WTC11 (cell line): Measurements from ENCODE around the gene EYS. TPM values are rescaled to one million over a fixed set of nuclear protein-coding genes. Genes with fewer than 3 reads are reported as not detected.

ENCODE experiments used
- ATAC-seq: fragments of 200-7000 bp; cut with Tn5 transposase; 2 replicates; pipeline ENCODE4 v1.10.0; 2021; ENCODE audit warnings: mild to moderate bottlenecking, moderate library complexity
- CTCF ChIA-PET: fragments of 300-600 bp; sonication (Branson Sonifier 250); formaldehyde crosslinking; loops from one replicate; lab custom pipeline; 2021; ENCODE audit warnings: antibody characterized with exemption; lab: Charles Lee
- POLR2A ChIA-PET: fragments of 350-600 bp; sonication (Branson Sonifier 250); formaldehyde crosslinking; loops from one replicate; lab custom pipeline; 2021; ENCODE audit warnings: antibody characterized with exemption; lab: Charles Lee
- DNase-seq: peaks from one replicate; pipeline ENCODE4 v3.0.0; 2021; ENCODE audit warnings: low spot score
- H3K27ac Mint-ChIP-seq: 2 replicates; pipeline ENCODE4 v1.8.0; 2021; ENCODE audit warnings: mixed read lengths
- H3K27me3 Mint-ChIP-seq: 2 replicates; pipeline ENCODE4 v1.8.0; 2021; ENCODE audit warnings: low read depth, mild to moderate bottlenecking, moderate library complexity, mixed read lengths
- H3K36me3 Mint-ChIP-seq: 2 replicates; pipeline ENCODE4 v1.8.0; 2021; ENCODE audit warnings: mixed read lengths
- H3K4me1 Mint-ChIP-seq: 2 replicates; pipeline ENCODE4 v1.8.0; 2022; ENCODE audit warnings: mixed read lengths
- H3K4me3 Mint-ChIP-seq: 2 replicates; pipeline ENCODE4 v1.8.0; 2021; ENCODE audit warnings: mild to moderate bottlenecking, moderate library complexity, mixed read lengths
- H3K9me3 Mint-ChIP-seq: 2 replicates; pipeline ENCODE4 v1.8.0; 2021; ENCODE audit warnings: mixed read lengths
- CREM ChIP-seq: sonication (generic); formaldehyde crosslinking; IDR thresholded peaks from 2 replicates; pipeline ENCODE4 v1.8.1; 2022; ENCODE audit warnings: mild to moderate bottlenecking, missing genetic modification reagents, moderate library complexity
- ETV6 ChIP-seq: sonication (generic); formaldehyde crosslinking; IDR thresholded peaks from 2 replicates; pipeline ENCODE4 v1.8.1; 2022; ENCODE audit warnings: mild to moderate bottlenecking, missing genetic modification reagents
- GABPB1 ChIP-seq: sonication (generic); formaldehyde crosslinking; IDR thresholded peaks from 2 replicates; pipeline ENCODE4 v1.8.1; 2023; ENCODE audit warnings: mild to moderate bottlenecking, missing genetic modification reagents
- HMGA2 ChIP-seq: fragments of 250-450 bp; sonication (Bioruptor Pico); IDR thresholded peaks from 2 replicates; pipeline ENCODE4 v1.4.0; 2021; ENCODE audit warnings: mild to moderate bottlenecking, moderate library complexity
- JAZF1 ChIP-seq: fragments of 250-450 bp; sonication (Bioruptor Pico); IDR thresholded peaks from 2 replicates; pipeline ENCODE4 v1.9.0; 2021; ENCODE audit warnings: moderate library complexity, mild to moderate bottlenecking, inconsistent platforms
- MYBL2 ChIP-seq: sonication (generic); formaldehyde crosslinking; IDR thresholded peaks from 2 replicates; pipeline ENCODE4 v1.8.1; 2023; ENCODE audit warnings: mild to moderate bottlenecking, moderate library complexity, missing genetic modification reagents
- OVOL2 ChIP-seq: fragments of 250-450 bp; sonication (Bioruptor Pico); IDR thresholded peaks from 2 replicates; pipeline ENCODE4 v1.9.0; 2021; ENCODE audit warnings: mild to moderate bottlenecking, borderline replicate concordance
- SMAD4 ChIP-seq: sonication (generic); formaldehyde crosslinking; IDR thresholded peaks from 2 replicates; pipeline ENCODE4 v1.8.0; 2022; ENCODE audit warnings: mild to moderate bottlenecking, missing genetic modification reagents
- SP1 ChIP-seq: sonication (generic); formaldehyde crosslinking; conservative IDR thresholded peaks from 2 replicates; pipeline ENCODE4 v1.8.1; 2022; ENCODE audit warnings: missing genetic modification reagents
- TEAD1 ChIP-seq: sonication (generic); formaldehyde crosslinking; IDR thresholded peaks from 2 replicates; pipeline ENCODE4 v1.8.0; 2022; ENCODE audit warnings: mild to moderate bottlenecking, missing genetic modification reagents
- TEAD4 ChIP-seq: sonication (generic); formaldehyde crosslinking; IDR thresholded peaks from 2 replicates; pipeline ENCODE4 v1.8.0; 2022; ENCODE audit warnings: mild to moderate bottlenecking, missing genetic modification reagents
- ZNF232 ChIP-seq: sonication (generic); formaldehyde crosslinking; IDR thresholded peaks from 2 replicates; pipeline ENCODE4 v1.8.0; 2022; ENCODE audit warnings: mild to moderate bottlenecking, missing genetic modification reagents
- ZNF671 ChIP-seq: fragments of 250-450 bp; sonication (Bioruptor Pico); IDR thresholded peaks from 2 replicates; pipeline ENCODE4 v1.8.0; 2021; ENCODE audit warnings: mild to moderate bottlenecking
- total RNA-seq: library from RNA; stranded (reverse); gene quantifications from 3 replicates; pipeline ENCODE4 v1.2.3, GENCODE V29; 2021
- TF ChIP-seq, protein P1 (sequence below): sonication (generic); formaldehyde crosslinking; IDR thresholded peaks from 2 replicates; pipeline ENCODE4 v1.8.1; 2022; ENCODE audit warnings: missing genetic modification reagents, borderline replicate concordance
- TF ChIP-seq, protein P2 (sequence below): sonication (generic); formaldehyde crosslinking; IDR thresholded peaks from 2 replicates; pipeline ENCODE4 v1.8.0; 2022; ENCODE audit warnings: mild to moderate bottlenecking, missing genetic modification reagents
- TF ChIP-seq, protein P3 (sequence below): sonication (generic); formaldehyde crosslinking; IDR thresholded peaks from 2 replicates; pipeline ENCODE4 v1.8.0; 2023; ENCODE audit warnings: mild to moderate bottlenecking, missing genetic modification reagents
- TF ChIP-seq, protein P4 (sequence below): fragments of 250-450 bp; sonication (Bioruptor Pico); IDR thresholded peaks from 2 replicates; pipeline ENCODE4 v1.9.0; 2021; ENCODE audit warnings: mild to moderate bottlenecking
- TF ChIP-seq, protein P5 (sequence below): sonication (generic); formaldehyde crosslinking; IDR thresholded peaks from 2 replicates; pipeline ENCODE4 v1.8.1; 2022; ENCODE audit warnings: mild to moderate bottlenecking, missing genetic modification reagents, moderate library complexity, borderline replicate concordance
- TF ChIP-seq, protein P6 (sequence below): sonication (generic); formaldehyde crosslinking; IDR thresholded peaks from 2 replicates; pipeline ENCODE4 v1.8.1; 2022; ENCODE audit warnings: mild to moderate bottlenecking, moderate library complexity, missing genetic modification reagents

The EYS gene
- total RNA-seq, 1 experiment from 2014 or later = not detected

DNA sequence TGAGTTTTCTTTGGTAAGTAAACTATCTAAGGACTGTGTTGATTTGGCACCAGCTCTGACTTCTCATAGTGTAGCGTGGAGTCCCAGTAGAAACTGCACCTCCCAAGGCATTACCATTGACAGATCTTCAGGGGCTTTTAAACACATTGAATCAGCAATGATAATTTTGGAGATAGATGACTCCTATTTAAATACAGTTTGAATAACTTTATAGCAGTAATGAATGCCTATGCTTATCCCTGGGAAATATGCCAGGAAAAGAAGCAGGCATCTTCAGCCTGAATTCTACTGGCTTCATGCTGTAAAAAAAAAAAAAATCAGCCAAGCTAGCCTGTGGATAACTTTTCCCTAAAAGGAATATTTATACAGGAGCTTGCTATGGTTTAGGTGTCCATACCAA lies 895.9 kb downstream of the EYS start (continued):
- TF ChIP-seq, protein P1, sequence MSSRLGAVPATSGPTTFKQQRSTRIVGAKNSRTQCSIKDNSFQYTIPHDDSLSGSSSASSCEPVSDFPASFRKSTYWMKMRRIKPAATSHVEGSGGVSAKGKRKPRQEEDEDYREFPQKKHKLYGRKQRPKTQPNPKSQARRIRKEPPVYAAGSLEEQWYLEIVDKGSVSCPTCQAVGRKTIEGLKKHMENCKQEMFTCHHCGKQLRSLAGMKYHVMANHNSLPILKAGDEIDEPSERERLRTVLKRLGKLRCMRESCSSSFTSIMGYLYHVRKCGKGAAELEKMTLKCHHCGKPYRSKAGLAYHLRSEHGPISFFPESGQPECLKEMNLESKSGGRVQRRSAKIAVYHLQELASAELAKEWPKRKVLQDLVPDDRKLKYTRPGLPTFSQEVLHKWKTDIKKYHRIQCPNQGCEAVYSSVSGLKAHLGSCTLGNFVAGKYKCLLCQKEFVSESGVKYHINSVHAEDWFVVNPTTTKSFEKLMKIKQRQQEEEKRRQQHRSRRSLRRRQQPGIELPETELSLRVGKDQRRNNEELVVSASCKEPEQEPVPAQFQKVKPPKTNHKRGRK (CRISPR knock-in tag) = no peak
- no peak for TF ChIP-seq OVOL2
- no peak for TF ChIP-seq SMAD4 (CRISPR knock-in tag)
- TF ChIP-seq, protein P2, sequence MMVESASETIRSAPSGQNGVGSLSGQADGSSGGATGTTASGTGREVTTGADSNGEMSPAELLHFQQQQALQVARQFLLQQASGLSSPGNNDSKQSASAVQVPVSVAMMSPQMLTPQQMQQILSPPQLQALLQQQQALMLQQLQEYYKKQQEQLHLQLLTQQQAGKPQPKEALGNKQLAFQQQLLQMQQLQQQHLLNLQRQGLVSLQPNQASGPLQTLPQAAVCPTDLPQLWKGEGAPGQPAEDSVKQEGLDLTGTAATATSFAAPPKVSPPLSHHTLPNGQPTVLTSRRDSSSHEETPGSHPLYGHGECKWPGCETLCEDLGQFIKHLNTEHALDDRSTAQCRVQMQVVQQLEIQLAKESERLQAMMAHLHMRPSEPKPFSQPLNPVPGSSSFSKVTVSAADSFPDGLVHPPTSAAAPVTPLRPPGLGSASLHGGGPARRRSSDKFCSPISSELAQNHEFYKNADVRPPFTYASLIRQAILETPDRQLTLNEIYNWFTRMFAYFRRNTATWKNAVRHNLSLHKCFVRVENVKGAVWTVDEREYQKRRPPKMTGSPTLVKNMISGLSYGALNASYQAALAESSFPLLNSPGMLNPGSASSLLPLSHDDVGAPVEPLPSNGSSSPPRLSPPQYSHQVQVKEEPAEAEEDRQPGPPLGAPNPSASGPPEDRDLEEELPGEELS = no peak
- TF ChIP-seq, protein P3, sequence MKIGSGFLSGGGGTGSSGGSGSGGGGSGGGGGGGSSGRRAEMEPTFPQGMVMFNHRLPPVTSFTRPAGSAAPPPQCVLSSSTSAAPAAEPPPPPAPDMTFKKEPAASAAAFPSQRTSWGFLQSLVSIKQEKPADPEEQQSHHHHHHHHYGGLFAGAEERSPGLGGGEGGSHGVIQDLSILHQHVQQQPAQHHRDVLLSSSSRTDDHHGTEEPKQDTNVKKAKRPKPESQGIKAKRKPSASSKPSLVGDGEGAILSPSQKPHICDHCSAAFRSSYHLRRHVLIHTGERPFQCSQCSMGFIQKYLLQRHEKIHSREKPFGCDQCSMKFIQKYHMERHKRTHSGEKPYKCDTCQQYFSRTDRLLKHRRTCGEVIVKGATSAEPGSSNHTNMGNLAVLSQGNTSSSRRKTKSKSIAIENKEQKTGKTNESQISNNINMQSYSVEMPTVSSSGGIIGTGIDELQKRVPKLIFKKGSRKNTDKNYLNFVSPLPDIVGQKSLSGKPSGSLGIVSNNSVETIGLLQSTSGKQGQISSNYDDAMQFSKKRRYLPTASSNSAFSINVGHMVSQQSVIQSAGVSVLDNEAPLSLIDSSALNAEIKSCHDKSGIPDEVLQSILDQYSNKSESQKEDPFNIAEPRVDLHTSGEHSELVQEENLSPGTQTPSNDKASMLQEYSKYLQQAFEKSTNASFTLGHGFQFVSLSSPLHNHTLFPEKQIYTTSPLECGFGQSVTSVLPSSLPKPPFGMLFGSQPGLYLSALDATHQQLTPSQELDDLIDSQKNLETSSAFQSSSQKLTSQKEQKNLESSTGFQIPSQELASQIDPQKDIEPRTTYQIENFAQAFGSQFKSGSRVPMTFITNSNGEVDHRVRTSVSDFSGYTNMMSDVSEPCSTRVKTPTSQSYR = no peak
- TF ChIP-seq, all 79 proteins: peak for 0

DNA sequence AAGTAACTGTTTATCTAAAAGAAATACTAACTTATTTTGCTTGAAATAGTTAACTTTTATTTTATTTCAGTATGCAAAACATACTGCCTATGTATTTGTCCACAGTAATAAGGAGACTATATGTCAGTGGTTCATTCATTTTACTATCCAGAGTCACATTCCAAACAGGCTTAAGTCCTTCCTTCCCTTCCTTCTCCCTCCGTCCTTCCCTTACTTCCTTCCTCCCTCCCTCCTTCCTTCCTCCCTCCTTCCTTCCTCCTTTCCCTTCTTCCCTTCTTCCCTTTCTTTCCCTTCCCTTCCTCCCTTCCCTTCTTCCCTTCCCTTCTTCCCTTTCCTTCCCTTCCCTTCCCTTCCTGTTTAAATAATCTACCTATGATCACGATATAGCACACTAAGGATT lies 899.2 kb downstream of the EYS start:
- Mint-ChIP-seq H3K9me3 (peaks cover 10% of the 10 kb centered on the region), H3K36me3 (peaks cover 5% of the 10 kb centered on the region), H3K27ac (no peak overlapping the region), H3K4me3 (no peak overlapping the region), H3K4me1 (no peaks in the 10 kb centered on the region), H3K27me3 (no peaks in the 10 kb centered on the region)
- ATAC-seq (no peak), DNase-seq (no peak)
- TF ChIP-seq ZNF232 (CRISPR knock-in tag) (no peak), JAZF1 (CRISPR knock-in tag) (no peak), TEAD1 (CRISPR knock-in tag) (no peak), HMGA2 (no peak), SP1 (no peak), ETV6 (no peak), TEAD4 (no peak), MYBL2 (no peak), GABPB1 (CRISPR knock-in tag) (no peak), ZNF671 (CRISPR knock-in tag) (no peak), CREM (CRISPR knock-in tag) (no peak)
- TF ChIP-seq, protein P4, sequence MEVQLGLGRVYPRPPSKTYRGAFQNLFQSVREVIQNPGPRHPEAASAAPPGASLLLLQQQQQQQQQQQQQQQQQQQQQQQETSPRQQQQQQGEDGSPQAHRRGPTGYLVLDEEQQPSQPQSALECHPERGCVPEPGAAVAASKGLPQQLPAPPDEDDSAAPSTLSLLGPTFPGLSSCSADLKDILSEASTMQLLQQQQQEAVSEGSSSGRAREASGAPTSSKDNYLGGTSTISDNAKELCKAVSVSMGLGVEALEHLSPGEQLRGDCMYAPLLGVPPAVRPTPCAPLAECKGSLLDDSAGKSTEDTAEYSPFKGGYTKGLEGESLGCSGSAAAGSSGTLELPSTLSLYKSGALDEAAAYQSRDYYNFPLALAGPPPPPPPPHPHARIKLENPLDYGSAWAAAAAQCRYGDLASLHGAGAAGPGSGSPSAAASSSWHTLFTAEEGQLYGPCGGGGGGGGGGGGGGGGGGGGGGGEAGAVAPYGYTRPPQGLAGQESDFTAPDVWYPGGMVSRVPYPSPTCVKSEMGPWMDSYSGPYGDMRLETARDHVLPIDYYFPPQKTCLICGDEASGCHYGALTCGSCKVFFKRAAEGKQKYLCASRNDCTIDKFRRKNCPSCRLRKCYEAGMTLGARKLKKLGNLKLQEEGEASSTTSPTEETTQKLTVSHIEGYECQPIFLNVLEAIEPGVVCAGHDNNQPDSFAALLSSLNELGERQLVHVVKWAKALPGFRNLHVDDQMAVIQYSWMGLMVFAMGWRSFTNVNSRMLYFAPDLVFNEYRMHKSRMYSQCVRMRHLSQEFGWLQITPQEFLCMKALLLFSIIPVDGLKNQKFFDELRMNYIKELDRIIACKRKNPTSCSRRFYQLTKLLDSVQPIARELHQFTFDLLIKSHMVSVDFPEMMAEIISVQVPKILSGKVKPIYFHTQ = no peak
- TF ChIP-seq, protein P3 = no peak
- TF ChIP-seq, protein P5, sequence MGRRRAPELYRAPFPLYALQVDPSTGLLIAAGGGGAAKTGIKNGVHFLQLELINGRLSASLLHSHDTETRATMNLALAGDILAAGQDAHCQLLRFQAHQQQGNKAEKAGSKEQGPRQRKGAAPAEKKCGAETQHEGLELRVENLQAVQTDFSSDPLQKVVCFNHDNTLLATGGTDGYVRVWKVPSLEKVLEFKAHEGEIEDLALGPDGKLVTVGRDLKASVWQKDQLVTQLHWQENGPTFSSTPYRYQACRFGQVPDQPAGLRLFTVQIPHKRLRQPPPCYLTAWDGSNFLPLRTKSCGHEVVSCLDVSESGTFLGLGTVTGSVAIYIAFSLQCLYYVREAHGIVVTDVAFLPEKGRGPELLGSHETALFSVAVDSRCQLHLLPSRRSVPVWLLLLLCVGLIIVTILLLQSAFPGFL = no peak
- TF ChIP-seq, protein P6, sequence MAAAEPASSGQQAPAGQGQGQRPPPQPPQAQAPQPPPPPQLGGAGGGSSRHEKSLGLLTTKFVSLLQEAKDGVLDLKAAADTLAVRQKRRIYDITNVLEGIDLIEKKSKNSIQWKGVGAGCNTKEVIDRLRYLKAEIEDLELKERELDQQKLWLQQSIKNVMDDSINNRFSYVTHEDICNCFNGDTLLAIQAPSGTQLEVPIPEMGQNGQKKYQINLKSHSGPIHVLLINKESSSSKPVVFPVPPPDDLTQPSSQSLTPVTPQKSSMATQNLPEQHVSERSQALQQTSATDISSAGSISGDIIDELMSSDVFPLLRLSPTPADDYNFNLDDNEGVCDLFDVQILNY (CRISPR knock-in tag) = no peak
- ChIA-PET CTCF (no interaction called here), POLR2A (no interaction called here)
